Neural cell (in vitro differentiated cells): ENCODE results near the gene NEDD4L.

Source experiments
- EP300 ChIP-seq: fragments of 450-650 bp; conservative IDR thresholded peaks from 2 replicates; pipeline ENCODE4 v1.6.1; 2014; ENCODE audit warnings: antibody characterized with exemption, mild to moderate bottlenecking, moderate library complexity; ENCODE audit not compliant: poor library complexity, severe bottlenecking
- EZH2 ChIP-seq: fragments of 200-600, 300-800 bp; shearing (Covaris generic), sonication (generic); IDR thresholded peaks from 2 replicates; pipeline ENCODE4 v1.6.1; 2014; ENCODE audit warnings: antibody characterized with exemption, low read length, borderline replicate concordance, mild to moderate bottlenecking; ENCODE audit not compliant: insufficient read depth, poor library complexity, severe bottlenecking
- POLR2AphosphoS5 ChIP-seq: IDR thresholded peaks from 2 replicates; pipeline ENCODE4 v1.6.1; 2012
- RAD21 ChIP-seq: fragments of 450-650 bp; conservative IDR thresholded peaks from 2 replicates; pipeline ENCODE4 v1.6.1; 2014; ENCODE audit warnings: antibody characterized with exemption, mild to moderate bottlenecking, moderate library complexity
- SMC3 ChIP-seq: fragments of 450-650 bp; conservative IDR thresholded peaks from 2 replicates; pipeline ENCODE4 v1.6.1; 2014; ENCODE audit warnings: antibody characterized with exemption, mild to moderate bottlenecking, moderate library complexity; ENCODE audit not compliant: poor library complexity
- TAF1 ChIP-seq: IDR thresholded peaks from 2 replicates; pipeline ENCODE4 v1.6.1; 2012; ENCODE audit warnings: low read depth
- TF ChIP-seq, protein P1 (sequence below): fragments of 450-650 bp; IDR thresholded peaks from 2 replicates; pipeline ENCODE4 v1.5.1; 2014; ENCODE audit warnings: antibody characterized with exemption, mild to moderate bottlenecking, moderate library complexity; ENCODE audit not compliant: poor library complexity, severe bottlenecking
- TF ChIP-seq, protein P2 (sequence below): IDR thresholded peaks from 2 replicates; pipeline ENCODE4 v1.6.1; 2012; ENCODE audit warnings: borderline replicate concordance

DNA sequence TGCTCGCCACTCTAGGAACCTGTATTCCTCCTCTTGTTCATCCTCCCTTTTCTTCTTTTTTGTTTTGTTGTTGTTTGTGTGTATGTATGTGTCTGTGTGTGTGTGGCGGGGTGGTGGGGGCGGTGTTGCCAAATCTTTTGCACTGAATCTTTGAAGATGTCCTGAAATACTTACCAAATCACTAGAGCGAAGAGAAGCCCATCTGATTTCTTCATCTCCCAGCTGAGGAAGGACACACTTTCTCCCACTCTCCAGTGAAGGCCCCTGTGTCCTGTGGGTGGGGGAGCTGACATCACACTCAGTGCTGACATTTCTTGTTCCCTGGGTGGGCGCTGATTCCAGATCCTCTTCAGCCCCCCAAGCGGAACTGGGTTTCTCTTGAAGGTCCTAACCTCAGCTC, 74.5 kb downstream of the NEDD4L start:
- TF ChIP-seq, protein P1, sequence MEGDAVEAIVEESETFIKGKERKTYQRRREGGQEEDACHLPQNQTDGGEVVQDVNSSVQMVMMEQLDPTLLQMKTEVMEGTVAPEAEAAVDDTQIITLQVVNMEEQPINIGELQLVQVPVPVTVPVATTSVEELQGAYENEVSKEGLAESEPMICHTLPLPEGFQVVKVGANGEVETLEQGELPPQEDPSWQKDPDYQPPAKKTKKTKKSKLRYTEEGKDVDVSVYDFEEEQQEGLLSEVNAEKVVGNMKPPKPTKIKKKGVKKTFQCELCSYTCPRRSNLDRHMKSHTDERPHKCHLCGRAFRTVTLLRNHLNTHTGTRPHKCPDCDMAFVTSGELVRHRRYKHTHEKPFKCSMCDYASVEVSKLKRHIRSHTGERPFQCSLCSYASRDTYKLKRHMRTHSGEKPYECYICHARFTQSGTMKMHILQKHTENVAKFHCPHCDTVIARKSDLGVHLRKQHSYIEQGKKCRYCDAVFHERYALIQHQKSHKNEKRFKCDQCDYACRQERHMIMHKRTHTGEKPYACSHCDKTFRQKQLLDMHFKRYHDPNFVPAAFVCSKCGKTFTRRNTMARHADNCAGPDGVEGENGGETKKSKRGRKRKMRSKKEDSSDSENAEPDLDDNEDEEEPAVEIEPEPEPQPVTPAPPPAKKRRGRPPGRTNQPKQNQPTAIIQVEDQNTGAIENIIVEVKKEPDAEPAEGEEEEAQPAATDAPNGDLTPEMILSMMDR: no peak
- no peak for TF ChIP-seq EZH2
- TF ChIP-seq, protein P2, sequence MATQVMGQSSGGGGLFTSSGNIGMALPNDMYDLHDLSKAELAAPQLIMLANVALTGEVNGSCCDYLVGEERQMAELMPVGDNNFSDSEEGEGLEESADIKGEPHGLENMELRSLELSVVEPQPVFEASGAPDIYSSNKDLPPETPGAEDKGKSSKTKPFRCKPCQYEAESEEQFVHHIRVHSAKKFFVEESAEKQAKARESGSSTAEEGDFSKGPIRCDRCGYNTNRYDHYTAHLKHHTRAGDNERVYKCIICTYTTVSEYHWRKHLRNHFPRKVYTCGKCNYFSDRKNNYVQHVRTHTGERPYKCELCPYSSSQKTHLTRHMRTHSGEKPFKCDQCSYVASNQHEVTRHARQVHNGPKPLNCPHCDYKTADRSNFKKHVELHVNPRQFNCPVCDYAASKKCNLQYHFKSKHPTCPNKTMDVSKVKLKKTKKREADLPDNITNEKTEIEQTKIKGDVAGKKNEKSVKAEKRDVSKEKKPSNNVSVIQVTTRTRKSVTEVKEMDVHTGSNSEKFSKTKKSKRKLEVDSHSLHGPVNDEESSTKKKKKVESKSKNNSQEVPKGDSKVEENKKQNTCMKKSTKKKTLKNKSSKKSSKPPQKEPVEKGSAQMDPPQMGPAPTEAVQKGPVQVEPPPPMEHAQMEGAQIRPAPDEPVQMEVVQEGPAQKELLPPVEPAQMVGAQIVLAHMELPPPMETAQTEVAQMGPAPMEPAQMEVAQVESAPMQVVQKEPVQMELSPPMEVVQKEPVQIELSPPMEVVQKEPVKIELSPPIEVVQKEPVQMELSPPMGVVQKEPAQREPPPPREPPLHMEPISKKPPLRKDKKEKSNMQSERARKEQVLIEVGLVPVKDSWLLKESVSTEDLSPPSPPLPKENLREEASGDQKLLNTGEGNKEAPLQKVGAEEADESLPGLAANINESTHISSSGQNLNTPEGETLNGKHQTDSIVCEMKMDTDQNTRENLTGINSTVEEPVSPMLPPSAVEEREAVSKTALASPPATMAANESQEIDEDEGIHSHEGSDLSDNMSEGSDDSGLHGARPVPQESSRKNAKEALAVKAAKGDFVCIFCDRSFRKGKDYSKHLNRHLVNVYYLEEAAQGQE: no peak
- TF ChIP-seq SMC3: no peak
- TF ChIP-seq POLR2AphosphoS5: no peak
- TF ChIP-seq TAF1: no peak
- TF ChIP-seq RAD21: no peak
- no peak for TF ChIP-seq EP300
